HT-29 (cell line): ENCODE results near the gene NADSYN1. TPM values are rescaled to one million over a fixed set of nuclear protein-coding genes. Genes with fewer than 3 reads are reported as not detected.
"Not testable (repeated sequence)": the region's sequence is repeated elsewhere in the genome, so short reads cannot be mapped to it uniquely, and the experiment has no call there.

Experiments
- DNase-seq: peaks from one replicate; pipeline ENCODE4 v3.0.0-alpha.2; 2015; ENCODE audit warnings: low spot score
- total RNA-seq: library from RNA; depleted of rRNA; stranded (reverse); fragments of >200 nt; shearing (Covaris generic); gene quantifications from 2 replicates; pipeline ENCODE4 v1.2.3, GENCODE V29; 2014; rRNA removed

NADSYN1 gene
- 177 and 204 TPM in 2 replicates for total RNA-seq

- peak; percentile 98 for DNase-seq
Measured at GRCh38 chr11:71453037-71453917, at the start of gene NADSYN1. Gene NADSYN1, plus strand, starts transcription at chr11:71453203. Its CDS starts 94 bp downstream, at chr11:71453297.

GRCh38 chr11:71404209-71404608 is 48.8 kb upstream of the NADSYN1 start:
- no peak for DNase-seq

GRCh38 chr11:71406681-71407080 is 46.3 kb upstream of the NADSYN1 start:
- no peak for DNase-seq

GRCh38 chr11:71407356-71407755 is 45.6 kb upstream of the NADSYN1 start:
- DNase-seq: no peak

- DNase-seq: no peak
Measured at GRCh38 chr11:71408826-71409225, 44.2 kb upstream of the NADSYN1 start.

DNA sequence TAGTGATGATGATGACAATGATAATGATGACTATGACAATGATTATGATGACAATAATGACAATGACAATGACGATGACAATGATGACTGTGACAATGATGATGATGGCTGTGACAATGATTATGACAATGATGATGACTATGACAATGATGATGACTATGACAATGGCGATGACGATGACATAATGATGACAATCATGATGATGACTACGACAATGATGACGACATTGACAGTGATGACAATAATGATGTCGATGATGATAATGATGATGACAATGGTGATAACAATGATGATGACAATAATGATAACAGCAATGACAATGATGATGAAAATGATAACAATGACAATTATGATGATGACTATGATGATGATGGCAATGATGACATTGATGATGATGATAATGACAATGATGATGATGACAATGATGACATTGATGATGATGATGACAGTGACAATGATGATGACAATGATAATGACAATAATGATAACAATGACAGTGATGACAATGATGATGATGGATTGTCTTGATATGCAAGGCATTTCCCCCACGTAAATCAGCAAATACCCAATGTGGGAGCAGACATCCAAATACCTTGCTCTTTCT is 42.5 kb upstream of the NADSYN1 start:
- DNase-seq: no peak

- DNase-seq: no peak
Measured at GRCh38 chr11:71414645-71415044, 38.4 kb upstream of the NADSYN1 start.

- DNase-seq: no peak
Measured at GRCh38 chr11:71418643-71419042, 34.4 kb upstream of the NADSYN1 start.

- peak; percentile 78 for DNase-seq
Measured at GRCh38 chr11:71420455-71421241, 32.4 kb upstream of the NADSYN1 start.

DNA sequence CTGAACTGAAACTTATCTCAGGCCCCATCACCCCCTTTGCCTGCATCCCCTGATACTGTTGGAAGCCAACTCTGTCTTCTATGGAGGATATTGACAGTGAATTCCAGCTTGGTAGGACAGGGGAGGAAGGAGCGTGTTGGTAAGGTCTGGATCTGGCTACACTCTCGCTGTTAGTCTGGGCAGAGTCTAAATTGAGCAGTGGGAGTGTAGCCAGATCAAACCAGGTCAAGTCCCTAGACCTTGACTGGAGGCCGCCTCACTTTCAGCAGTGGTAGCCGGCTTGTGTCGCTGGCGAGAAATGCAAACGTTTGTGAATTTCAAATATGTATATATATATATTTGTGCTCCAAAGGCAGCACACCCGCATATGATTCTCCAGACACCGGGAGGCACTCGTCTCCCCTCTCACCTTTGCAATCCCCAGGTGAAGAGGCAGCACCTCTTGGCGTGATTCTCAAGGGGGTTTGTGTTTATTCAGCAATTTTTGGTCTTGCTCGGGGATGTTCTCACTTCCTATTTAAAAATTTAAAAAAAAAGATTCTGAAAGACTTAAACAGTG is 31.5 kb upstream of the NADSYN1 start:
- DNase-seq: no peak

DNA sequence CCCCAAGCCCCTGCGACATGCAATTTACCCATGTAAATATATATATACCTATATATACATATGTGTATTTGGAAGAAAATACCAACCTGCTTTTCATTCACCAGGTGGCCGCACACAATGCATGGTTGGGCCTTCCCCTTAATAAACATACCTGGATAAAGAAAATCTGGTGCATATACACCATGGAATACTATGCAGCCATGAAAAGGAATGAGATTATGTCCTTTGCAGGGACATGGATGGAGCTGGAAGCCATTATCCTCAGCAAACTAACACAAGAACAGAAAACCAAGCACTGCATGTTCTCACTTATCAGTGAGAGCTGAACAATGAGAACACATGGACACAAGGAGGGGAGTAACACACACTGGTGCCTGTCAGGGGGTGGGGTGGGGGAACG is 30.7 kb upstream of the NADSYN1 start:
- DNase-seq: not testable (repeated sequence)

GRCh38 chr11:71423181-71423790 is 29.7 kb upstream of the NADSYN1 start:
- no peak for DNase-seq

- no peak for DNase-seq
Measured at GRCh38 chr11:71425409-71425808, 27.6 kb upstream of the NADSYN1 start.

DNA sequence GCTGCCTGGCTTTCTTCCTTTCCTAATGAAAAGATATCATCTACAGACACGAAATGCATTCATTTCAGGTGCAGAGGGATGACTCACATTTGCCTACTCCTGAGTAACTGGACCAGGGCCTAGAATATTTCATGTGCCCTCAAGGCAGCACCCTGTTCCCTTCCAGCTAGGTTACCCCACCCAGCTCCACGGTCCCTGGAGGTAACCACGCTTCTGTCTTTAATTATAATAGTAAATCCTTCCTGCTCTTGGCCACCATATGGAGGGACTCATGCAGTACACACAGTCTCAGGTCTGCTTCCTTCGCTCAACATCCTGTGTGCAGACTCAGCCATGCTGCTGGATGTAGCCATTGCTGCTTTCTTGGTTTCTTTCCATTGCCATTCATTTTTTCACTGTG is 27.1 kb upstream of the NADSYN1 start:
- DNase-seq: no peak

DNA sequence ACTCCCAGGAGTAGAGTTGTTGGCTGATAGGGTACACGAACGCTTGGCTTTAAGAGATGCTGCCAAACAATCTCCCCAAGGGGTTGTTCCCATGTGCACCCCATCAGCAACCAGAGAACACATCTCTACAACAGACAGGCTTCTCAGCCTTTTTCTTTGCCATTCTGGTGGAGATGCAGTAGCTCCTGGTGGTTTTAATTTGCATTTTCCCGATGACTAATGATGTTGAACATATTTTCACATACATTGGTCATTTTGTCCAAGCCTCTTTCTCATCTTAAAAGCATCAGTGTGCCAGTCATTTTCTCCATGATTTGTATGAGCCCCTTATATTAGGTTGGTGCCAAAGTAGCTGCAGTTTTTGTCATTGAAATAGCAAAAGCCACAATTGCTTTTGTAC is 26.6 kb upstream of the NADSYN1 start:
- DNase-seq: no peak

- no peak for DNase-seq
Measured at GRCh38 chr11:71428861-71429435, 24.1 kb upstream of the NADSYN1 start.

DNA sequence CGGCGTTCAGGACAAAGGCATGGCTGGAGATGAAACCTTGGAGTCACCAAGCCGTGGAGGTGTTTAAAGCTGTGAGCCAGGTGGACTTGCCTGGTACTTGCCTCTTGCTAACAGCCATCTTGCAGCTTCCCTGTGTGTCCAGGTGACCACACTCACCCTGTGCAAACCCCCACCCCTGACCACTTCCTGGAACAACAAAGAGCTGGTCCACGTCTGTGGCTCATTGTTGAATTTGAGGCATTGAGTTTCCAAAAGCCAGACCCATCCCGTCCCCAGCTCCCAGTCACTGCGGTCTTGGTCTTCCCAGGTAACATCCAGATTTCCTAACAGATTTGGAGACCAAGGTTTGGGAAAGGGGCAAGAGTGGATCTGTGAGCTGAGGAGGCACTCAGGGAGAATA is 23.3 kb upstream of the NADSYN1 start:
- no peak for DNase-seq

GRCh38 chr11:71430166-71430565 is 22.8 kb upstream of the NADSYN1 start:
- no peak for DNase-seq

DNA sequence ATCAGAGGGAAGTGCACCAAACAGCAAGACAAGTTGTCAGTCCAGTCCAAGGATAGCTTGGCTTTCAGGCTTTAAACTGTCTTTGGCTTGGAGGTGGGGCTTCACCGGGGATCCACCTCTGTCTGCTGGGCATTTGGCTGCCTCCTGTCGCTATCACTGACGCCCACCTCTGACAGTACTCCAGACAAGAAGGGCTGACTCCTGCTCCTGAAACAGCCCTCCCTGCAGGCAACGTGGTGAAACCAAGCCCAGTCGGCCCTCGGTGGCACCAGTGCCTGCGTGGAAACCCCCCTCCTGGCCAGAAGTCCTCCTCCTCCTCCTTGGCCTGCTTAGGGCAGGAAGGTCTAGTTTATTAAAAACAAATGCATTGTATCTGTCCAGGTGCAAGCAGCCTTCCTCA is 21.7 kb upstream of the NADSYN1 start:
- no peak for DNase-seq

GRCh38 chr11:71432761-71433647 is 20.0 kb upstream of the NADSYN1 start:
- DNase-seq: no peak
